Jurkat, Clone E6-1 (cell line): Measurements from ENCODE around the gene ARHGAP25.
"Not testable (repeated sequence)": the region's sequence is repeated elsewhere in the genome, so short reads cannot be mapped to it uniquely, and the experiment has no call there.

Experiments
- DNase-seq: peaks from one replicate; pipeline ENCODE4 v3.0.0-alpha.2; 2011; ENCODE audit warnings: low read depth, low spot score
- H3K4me3 ChIP-seq: 2 replicates; pipeline ENCODE4 v1.5.1; 2011; ENCODE audit warnings: mild to moderate bottlenecking, low read length, control low read depth, moderate library complexity

The ARHGAP25 gene

GRCh38 chr2:68776124-68776523 is 41.5 kb downstream of the ARHGAP25 start:
- no peak for DNase-seq
- no peak overlapping the region for H3K4me3 ChIP-seq

GRCh38 chr2:68779595-68779994 is 45.0 kb downstream of the ARHGAP25 start:
- no peak overlapping the region for H3K4me3 ChIP-seq

GRCh38 chr2:68784188-68784587 is 49.6 kb downstream of the ARHGAP25 start:
- H3K4me3 ChIP-seq: no peak overlapping the region
- DNase-seq: no peak

More at GRCh38 chr2:68779595-68779994, 45.0 kb downstream of the ARHGAP25 start:
- no peak for DNase-seq

- H3K4me3 ChIP-seq: no peak overlapping the region
- DNase-seq: no peak
Measured at GRCh38 chr2:68784915-68785314, 50.3 kb downstream of the ARHGAP25 start.

GRCh38 chr2:68787356-68787755 is 52.7 kb downstream of the ARHGAP25 start:
- DNase-seq: no peak
- no peak overlapping the region for H3K4me3 ChIP-seq

- no peak overlapping the region for H3K4me3 ChIP-seq
- DNase-seq: no peak
Measured at GRCh38 chr2:68789603-68790002, 55.0 kb downstream of the ARHGAP25 start.

- no peak overlapping the region for H3K4me3 ChIP-seq
- no peak for DNase-seq
Measured at GRCh38 chr2:68790600-68790999, 56.0 kb downstream of the ARHGAP25 start.

GRCh38 chr2:68791914-68792313 is 57.3 kb downstream of the ARHGAP25 start:
- no peak overlapping the region for H3K4me3 ChIP-seq
- no peak for DNase-seq

GRCh38 chr2:68792751-68793150 is 58.1 kb downstream of the ARHGAP25 start:
- no peak for DNase-seq
- H3K4me3 ChIP-seq: no peak overlapping the region

GRCh38 chr2:68796295-68796905 is 61.8 kb downstream of the ARHGAP25 start:
- DNase-seq: no peak
- H3K4me3 ChIP-seq: no peak overlapping the region

- no peak for DNase-seq
- H3K4me3 ChIP-seq: no peak overlapping the region
Measured at GRCh38 chr2:68798569-68798968, 64.0 kb downstream of the ARHGAP25 start.

GRCh38 chr2:68799140-68800026 is 64.8 kb downstream of the ARHGAP25 start:
- DNase-seq: no peak
- no peak overlapping the region for H3K4me3 ChIP-seq

- DNase-seq: no peak
Measured at GRCh38 chr2:68800027-68800401, 65.4 kb downstream of the ARHGAP25 start.

GRCh38 chr2:68800517-68800916 is 65.9 kb downstream of the ARHGAP25 start:
- no peak overlapping the region for H3K4me3 ChIP-seq
- DNase-seq: no peak

More at GRCh38 chr2:68800027-68800401, 65.4 kb downstream of the ARHGAP25 start:
- no peak overlapping the region for H3K4me3 ChIP-seq

GRCh38 chr2:68802161-68802560 is 67.5 kb downstream of the ARHGAP25 start:
- DNase-seq, H3K4me3 ChIP-seq: not testable (repeated sequence)

GRCh38 chr2:68805025-68805424 is 70.4 kb downstream of the ARHGAP25 start:
- no peak overlapping the region for H3K4me3 ChIP-seq

GRCh38 chr2:68806511-68807109 is 72.0 kb downstream of the ARHGAP25 start:
- DNase-seq: no peak

More at GRCh38 chr2:68805025-68805424, 70.4 kb downstream of the ARHGAP25 start:
- DNase-seq: no peak

GRCh38 chr2:68807821-68808266 is 73.2 kb downstream of the ARHGAP25 start:
- peak; percentile 37 for DNase-seq
- no peak overlapping the region for H3K4me3 ChIP-seq

More at GRCh38 chr2:68806511-68807109, 72.0 kb downstream of the ARHGAP25 start:
- no peak overlapping the region for H3K4me3 ChIP-seq

- no peak overlapping the region for H3K4me3 ChIP-seq
- peak; percentile 81 for DNase-seq
Measured at GRCh38 chr2:68809324-68810240, 75.0 kb downstream of the ARHGAP25 start.
